PC-9 (cell line): ENCODE results near the gene HAUS3.
"Not testable (repeated sequence)": the region's sequence is repeated elsewhere in the genome, so short reads cannot be mapped to it uniquely, and the experiment has no call there.

Experiments used
- CTCF ChIP-seq: fragments of 200-600 bp; sonication (generic); conservative IDR thresholded peaks from 2 replicates; pipeline ENCODE4 v1.6.1; 2017; ENCODE audit warnings: mixed run types, antibody characterized with exemption, mild to moderate bottlenecking, moderate library complexity
- EZH2 ChIP-seq: fragments of 200-600 bp; sonication (generic); IDR thresholded peaks from 2 replicates; pipeline ENCODE4 v1.8.0; 2017; ENCODE audit warnings: antibody characterized with exemption, low read depth

DNA sequence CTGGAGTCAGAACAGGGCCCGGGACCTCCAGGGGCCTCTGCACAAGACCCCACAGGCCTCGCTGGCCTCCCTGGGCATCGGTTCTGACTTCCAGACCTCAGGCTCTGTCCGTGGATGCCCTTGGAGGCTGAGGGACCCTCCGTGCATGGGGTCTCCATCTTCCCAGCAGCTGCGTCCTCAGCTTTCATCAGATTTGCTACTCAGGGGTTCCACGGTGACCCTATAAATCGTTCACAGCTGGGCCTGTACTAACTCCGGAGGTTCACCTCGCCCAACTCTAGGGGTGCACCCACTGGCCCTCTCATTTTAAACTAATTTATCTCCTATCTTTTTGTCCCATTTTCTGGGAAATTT, 33.1 kb upstream of the HAUS3 start:
- not testable (repeated sequence) for TF ChIP-seq CTCF, EZH2
